Measurements from ENCODE around the gene RANBP17.

DNA sequence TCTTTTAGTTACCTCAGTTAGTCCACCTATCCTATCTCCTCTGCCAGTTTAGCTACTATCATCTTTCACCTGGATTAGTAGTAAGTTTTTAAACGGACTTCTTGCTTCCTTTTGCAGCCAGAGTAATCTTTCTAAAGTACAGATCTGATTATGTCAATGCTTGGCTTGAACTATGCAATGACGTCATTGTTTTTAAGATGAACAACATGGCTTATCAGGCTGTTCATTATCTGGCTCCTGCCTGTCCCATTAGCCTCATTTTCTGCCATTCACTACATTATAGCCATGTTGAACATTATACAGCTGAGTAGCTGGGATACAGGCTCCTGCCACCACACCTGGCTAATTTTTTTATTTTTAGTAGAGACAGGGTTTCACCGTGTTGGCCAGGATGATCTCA lies 98.7 kb downstream of the RANBP17 start:
- TF ChIP-seq FOXM1 (IDR thresholded peaks at IDR 0.05; ENCODE audit: borderline replicate concordance) (no peak), CTBP1 (IDR thresholded peaks at IDR 0.05; ENCODE audit: borderline replicate concordance) (no peak), SP1 (IDR thresholded peaks at IDR 0.05) (no peak), L3MBTL2 (conservative IDR thresholded peaks at IDR 0.05) (no peak)

Measured in HEK293T (cell line).